ENCODE measurements around the gene PDE4B. TPM values are rescaled to one million over a fixed set of nuclear protein-coding genes. Genes with fewer than 3 reads are reported as not detected.
"Not testable (repeated sequence)": the region's sequence is repeated elsewhere in the genome, so short reads cannot be mapped to it uniquely, and the experiment has no call there.

PDE4B gene
- total and polyA plus RNA-seq, 11 donors = 1.4 to 71.9 (median 16.2) TPM

GRCh38 chr1:66000033-66000637 is 207.4 kb downstream of the PDE4B start:
- TF ChIP-seq CTCF (IDR thresholded peaks at IDR 0.05) = no peak
- TF ChIP-seq POLR2A (IDR thresholded peaks at IDR 0.05) = no peak
- ATAC-seq (no peak), DNase-seq (no peak)
- WGBS, 4 donors = 29 to 52% (median 35%) methylated on average over 1 of the region's 1 CpG
- intact Hi-C loops (cut with DNase I) = no loop called here
- Histone ChIP-seq H3K4me1 (no peaks in the 10 kb centered on the region), H3K9me3 (no peaks in the 10 kb centered on the region), H3K4me3 (no peak overlapping the region), H3K27ac (no peak overlapping the region), H3K36me3 (no peaks in the 10 kb centered on the region), H3K27me3 (peaks cover 0 to 14% (median 0%) of the 10 kb centered on the region in 9 donors)

DNA sequence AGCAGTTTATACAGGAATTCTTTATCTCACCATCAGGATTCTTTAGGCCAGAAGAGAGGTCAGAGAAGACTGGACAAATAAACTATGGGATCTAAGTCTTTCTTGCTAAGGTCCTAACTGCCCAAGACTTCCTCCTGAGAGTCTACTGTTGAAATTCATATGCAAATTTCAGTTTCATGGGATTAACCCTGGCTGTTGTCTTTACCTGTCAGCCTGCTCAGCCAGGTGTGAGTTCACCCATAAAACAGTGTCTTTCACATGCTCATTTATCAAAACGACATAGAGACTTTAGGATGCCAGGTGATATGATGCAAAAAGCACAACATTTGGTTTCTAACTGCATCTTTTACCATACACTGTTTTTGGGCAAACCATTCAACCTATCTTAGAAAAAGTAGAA is 211.0 kb downstream of the PDE4B start:
- WGBS, 4 donors = 12 to 21% (median 17%) methylated on average over 1 of the region's 1 CpG
- no peak for DNase-seq
- TF ChIP-seq POLR2A (IDR thresholded peaks at IDR 0.05) = no peak
- no peak for TF ChIP-seq CTCF (IDR thresholded peaks at IDR 0.05)
- intact Hi-C loops (cut with DNase I) = no loop called here
- Histone ChIP-seq H3K36me3 (no peaks in the 10 kb centered on the region), H3K4me1 (no peaks in the 10 kb centered on the region), H3K27me3 (peaks cover 0 to 14% (median 0%) of the 10 kb centered on the region in 9 donors), H3K9me3 (no peaks in the 10 kb centered on the region), H3K4me3 (no peak overlapping the region), H3K27ac (no peak overlapping the region)
- no peak for ATAC-seq

- ATAC-seq; intact Hi-C loops (cut with DNase I); H3K4me1 ChIP-seq; H3K4me3 ChIP-seq; H3K27ac ChIP-seq; DNase-seq; H3K9me3 ChIP-seq; H3K36me3 ChIP-seq: not testable (repeated sequence)
- peaks cover 0 to 14% (median 0%) of the 10 kb centered on the region in 9 donors for H3K27me3 ChIP-seq
- 69 to 75% (median 74%) methylated on average over 3 of the region's 3 CpGs for WGBS, 4 donors
These were observed 213.8 kb downstream of the PDE4B start for GRCh38 chr1:66006534-66006933.

DNA sequence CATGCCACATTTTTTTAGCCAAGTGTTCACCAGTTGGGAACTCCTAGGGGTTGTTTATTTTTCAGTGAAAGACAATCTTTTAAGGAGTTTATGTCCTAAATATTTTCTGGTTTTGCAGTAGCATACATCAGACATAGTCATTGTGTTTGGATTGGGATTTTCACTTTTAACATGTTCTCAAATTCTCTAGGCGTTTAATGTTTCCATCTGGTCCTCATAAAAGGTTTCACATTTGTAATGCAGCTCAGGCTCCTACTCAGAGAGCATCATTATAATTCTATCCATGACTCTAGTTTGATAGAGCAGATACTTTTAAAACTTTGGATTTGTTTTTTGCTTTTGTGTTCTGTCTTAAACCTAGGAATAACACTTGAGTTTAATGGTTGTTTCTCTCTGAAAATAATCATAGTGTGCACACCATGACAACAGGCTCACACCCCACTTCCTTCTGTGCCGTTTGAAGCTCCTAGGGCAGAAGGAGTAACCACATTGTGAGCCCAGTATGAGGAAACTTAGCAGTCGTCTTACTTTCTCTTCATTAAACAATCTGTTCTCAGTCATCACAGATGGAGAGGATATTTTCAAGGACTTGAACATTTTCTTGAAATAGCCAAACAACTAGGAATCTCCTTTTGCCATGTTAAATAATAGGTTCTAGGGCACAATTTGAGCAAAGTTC is 219.6 kb downstream of the PDE4B start:
- 37 to 43% (median 42%) methylated on average over 3 of the region's 3 CpGs for WGBS, 4 donors
- intact Hi-C loops (cut with DNase I) = loop anchor here in 1 of 10 donors (2.0 kb wide), 1 partner anchor 23 kb away; no protein-coding TSS in a partner anchor

More for the DNA sequence above, 219.6 kb downstream of the PDE4B start:
- no peak for ATAC-seq
- no peaks in the 10 kb centered on the region for H3K36me3 ChIP-seq
- TF ChIP-seq CTCF (IDR thresholded peaks at IDR 0.05) = no peak
- no peak for TF ChIP-seq POLR2A (IDR thresholded peaks at IDR 0.05)
- H3K27me3 ChIP-seq = peaks cover 0 to 14% (median 0%) of the 10 kb centered on the region in 9 donors
- no peak overlapping the region for H3K4me3 ChIP-seq
- H3K9me3 ChIP-seq = no peaks in the 10 kb centered on the region
- H3K4me1 ChIP-seq = no peaks in the 10 kb centered on the region
- H3K27ac ChIP-seq = no peak overlapping the region
- no peak for DNase-seq

Measured in heart left ventricle (tissue), 16 donors.